Right ventricle myocardium inferior (tissue), 1 donor: Measurements from ENCODE around the gene ITPR2. TPM values are rescaled to one million over a fixed set of nuclear protein-coding genes. Genes with fewer than 3 reads are reported as not detected.
"Not testable (repeated sequence)": the region's sequence is repeated elsewhere in the genome, so short reads cannot be mapped to it uniquely, and the experiment has no call there.

Source experiments
- ATAC-seq: fragments of 200-7000 bp; cut with Tn5 transposase; one replicate; pipeline ENCODE4 v1.9.1; 2020; ENCODE audit warnings: mild to moderate bottlenecking, moderate library complexity
- DNase-seq: peaks from one replicate; pipeline ENCODE4 v3.0.0; 2021; ENCODE audit errors: missing footprints
- intact Hi-C: fragments of 100-400 bp; cut with DNase I; formaldehyde crosslinking; loops from one replicate; pipeline ENCODE4 v1.11.0; 2022
- total RNA-seq: library from RNA; stranded (reverse); fragmentation: NEBNext Ultra II Directional; extraction: Animal tissue kit (Norgen Biotek cat#: 25700); gene quantifications from one replicate; pipeline ENCODE4 v1.2.1, GENCODE V29; 2021
- donor health status: DM: no; HTN: yes; CAD: no; lungs with severe emphysema.

Gene ITPR2
- total RNA-seq, 1 donor from 2014 or later, result 14.3 TPM

DNA sequence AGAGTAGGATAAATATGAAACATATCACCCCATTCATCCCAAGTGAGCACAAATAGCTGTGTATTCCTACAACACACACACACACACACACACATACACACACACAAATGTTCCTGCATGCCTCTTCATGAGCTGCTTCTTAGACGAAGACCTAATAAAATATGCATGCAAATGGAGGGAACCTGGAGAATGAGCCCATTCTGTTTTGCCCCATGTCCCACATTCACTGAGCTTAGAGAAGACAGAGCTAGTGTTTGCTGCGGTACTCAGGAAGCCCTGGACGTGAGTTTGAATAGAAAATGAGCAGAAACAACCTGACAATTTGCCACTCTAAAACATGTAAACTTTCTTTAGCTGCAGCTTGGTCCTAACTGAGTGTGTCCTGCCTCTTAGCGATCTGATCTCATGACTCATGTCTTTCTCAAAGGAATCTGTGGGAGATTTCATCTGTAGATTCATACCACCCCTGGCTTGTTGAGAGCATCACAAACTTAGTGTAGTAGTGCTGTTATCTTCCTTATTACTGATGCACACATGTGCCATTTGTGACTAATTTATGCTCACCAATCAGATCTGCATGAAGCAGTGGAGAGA is 86.8 kb downstream of the ITPR2 start:
- DNase-seq, result no peak
- ATAC-seq, result no peak
- intact Hi-C loops, result no loop called here

DNA sequence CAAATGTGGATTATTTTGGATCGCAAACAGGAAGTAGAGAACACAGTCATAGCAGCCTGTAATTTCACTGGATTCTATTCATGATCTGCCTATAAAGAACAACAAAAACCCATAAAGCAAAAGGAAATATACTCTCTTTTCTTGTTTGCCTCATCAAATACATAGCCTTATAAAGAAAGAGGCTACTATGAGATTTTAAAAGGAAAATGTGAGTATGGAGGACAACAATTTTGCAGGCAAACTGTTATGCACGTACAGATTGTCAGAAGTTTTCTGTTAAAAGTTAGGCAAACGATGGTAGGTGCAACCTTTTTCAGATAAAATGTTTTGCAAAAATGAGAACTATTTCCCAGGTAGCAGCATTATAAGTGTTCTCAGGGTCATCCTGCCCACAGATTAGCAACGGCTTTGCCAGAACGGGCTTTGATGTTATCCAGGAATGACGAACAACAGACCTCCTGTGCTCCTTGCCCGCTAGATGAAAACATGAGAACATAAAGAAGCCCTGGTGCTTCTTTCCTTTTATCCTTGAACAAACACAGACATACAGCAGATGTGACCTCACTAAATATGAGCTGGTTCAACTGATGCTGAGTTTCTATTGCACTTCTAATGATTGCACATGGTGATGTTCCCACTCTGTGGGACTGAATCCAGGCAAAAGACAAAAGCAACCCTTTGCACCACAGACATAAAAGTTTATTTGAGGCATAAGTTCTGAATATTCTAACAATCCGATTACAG is 88.1 kb downstream of the ITPR2 start:
- no peak for ATAC-seq
- intact Hi-C loops, result no loop called here
- DNase-seq, result no peak

GRCh38 chr12:26744042-26744626 is 88.9 kb downstream of the ITPR2 start:
- intact Hi-C loops, result no loop called here
- DNase-seq (no peak), ATAC-seq (no peak)

GRCh38 chr12:26741584-26742227 is 91.3 kb downstream of the ITPR2 start:
- no peak for DNase-seq
- intact Hi-C loops, result no loop called here
- no peak for ATAC-seq

DNA sequence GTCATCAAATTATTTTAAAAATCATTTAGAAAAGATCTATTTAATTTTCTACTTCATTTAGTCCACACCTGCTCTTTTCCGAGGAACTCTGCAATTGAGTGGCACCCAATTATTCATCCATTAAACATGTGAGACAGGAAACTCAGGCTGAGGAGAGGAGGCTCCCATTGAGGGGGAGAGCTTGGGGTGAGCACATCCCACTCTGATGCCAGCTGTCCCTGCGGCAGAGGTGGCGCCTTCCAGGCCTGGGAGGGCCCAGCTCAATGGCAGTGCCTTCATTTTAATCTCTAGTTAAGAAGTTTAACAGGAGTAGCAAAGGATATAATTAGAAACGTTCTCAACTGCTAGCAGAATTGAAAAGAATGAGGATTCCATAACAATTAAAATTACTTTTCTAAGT is 92.0 kb downstream of the ITPR2 start:
- ATAC-seq, result no peak
- intact Hi-C loops, result no loop called here

DNA sequence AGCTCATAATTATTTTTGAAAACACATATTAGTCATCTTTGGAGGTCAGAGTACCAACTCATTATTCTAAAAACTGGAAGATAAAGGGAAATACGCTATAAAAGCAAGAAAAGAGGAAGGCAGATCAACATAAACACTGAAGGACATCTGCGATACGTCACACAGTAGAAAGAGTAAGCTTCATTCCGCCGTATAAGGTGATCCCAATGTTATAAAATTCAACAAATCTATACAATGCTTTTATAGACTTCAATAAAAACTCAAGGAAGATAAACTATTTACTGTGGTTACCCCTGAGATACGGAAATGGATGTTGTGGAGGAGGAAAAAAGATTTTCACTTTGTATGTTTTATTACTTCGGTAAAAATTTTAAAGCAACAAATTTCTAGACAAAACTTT is 92.6 kb downstream of the ITPR2 start:
- DNase-seq (no peak), ATAC-seq (no peak)
- intact Hi-C loops, result no loop called here

More for the DNA sequence above, 92.0 kb downstream of the ITPR2 start:
- DNase-seq, result no peak

DNA sequence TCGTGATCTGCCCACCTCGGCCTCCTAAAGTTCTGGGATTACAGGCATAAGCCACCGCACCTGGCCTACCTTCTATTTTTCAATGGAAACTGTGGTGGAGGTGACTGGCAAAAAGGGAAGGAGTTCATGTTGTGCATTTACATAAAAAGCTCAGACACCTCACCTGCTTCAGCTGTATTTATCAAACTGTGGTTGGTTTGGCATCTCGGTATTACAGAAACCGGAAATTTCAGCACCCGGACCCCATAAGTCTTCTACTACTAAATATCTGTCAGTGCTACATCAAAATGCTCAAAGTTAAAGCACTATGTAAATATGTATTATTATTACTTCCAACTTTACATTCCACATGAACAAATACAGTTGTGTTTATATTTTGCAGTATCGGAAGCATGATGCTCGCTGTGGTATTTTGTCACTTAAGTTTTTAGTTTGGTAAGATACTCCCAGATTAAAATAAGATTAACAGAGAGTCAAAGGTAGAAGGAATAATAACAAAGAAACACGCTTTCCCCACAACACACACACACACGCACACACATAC is 95.4 kb downstream of the ITPR2 start:
- ATAC-seq (no peak), DNase-seq (no peak)
- intact Hi-C loops, result no loop called here

DNA sequence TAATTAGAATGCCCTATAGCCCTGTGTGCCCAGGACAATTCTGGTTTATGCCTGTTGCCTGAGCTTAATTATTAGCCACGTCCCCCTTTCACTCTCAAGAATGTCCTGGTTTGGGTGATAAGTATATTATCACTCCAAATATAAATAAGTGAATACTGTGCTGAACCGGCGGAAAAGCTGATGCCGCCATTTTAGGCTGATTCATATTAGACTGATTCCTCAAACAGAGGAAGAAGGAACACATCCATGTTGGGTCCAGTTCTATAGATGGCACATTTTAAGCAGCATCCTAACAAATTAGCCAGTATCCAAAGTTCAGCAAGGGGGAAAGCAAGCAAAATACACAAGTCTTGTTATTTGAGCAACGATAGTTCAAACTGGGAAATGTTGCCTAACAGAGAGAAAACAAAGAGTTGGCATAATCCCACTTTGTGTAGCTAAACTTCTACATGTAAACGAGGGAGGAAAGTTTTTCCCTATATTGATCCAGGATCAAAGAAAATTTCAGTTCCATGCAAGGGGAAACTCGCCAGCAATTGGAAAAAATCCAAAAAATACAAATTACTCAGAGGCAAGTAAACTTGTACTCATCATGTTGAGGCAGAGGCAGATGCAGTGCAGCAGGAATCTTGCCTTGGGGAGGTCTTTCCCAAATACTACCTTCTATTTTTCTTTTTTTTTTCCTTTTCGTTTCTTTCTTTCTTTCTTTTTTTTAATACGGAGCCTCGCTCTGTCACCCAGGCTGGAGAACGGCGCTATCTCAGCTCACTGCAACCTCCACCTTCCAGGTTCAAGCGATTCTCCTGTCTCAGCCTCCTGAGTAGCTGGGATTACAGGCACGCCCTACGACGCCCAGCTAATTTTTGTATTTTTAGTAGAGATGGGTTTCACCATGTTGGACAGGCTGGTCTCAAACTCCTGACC is 96.2 kb downstream of the ITPR2 start:
- intact Hi-C loops, result no loop called here

GRCh38 chr12:26735249-26735639 is 97.8 kb downstream of the ITPR2 start:
- intact Hi-C loops, result no loop called here
- no peak for DNase-seq

More for the DNA sequence above, 96.2 kb downstream of the ITPR2 start:
- DNase-seq, result no peak
- ATAC-seq, result no peak

DNA sequence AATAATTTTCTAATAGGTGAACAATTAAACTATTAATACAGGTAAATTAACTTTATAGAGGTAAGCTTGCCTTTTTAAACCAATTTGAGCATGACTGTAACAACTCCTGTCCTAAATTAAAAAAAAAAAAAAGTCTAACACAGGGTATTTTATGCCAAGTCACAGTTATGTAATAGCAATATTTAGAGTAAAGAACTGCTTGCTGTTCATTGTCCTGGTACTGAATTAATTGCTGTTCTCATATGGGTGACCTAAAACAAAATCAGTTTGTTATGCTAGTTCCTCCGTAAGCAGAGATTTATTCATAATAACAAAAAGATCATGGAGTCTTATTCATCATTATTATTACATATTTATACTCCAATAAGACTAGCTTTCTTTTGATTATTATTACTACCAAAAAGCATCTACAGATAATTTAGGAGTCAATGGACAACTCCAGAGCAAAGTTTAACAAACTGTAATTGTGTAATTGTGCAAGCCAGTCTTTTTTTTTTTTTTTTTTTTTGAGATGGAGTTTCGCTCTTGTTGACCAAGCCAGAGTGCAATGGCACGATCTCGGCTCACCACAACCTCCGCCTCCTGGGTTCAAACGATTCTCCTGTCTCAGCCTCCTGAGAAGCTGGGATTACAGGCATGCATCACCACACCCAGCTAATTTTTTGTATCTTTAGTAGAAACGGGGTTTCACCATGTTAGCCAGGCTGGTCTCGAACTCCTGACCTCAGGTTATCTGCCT is 98.3 kb downstream of the ITPR2 start:
- ATAC-seq (no peak), DNase-seq (no peak)
- intact Hi-C loops, result no loop called here

More at GRCh38 chr12:26735249-26735639, 97.8 kb downstream of the ITPR2 start:
- ATAC-seq, result no peak

- no peak for ATAC-seq
- DNase-seq, result no peak
- intact Hi-C loops, result no loop called here
Observed at GRCh38 chr12:26732005-26732908, 100.7 kb downstream of the ITPR2 start.

GRCh38 chr12:26730481-26731350 is 102.3 kb downstream of the ITPR2 start:
- DNase-seq, result no peak
- no peak for ATAC-seq
- intact Hi-C loops, result no loop called here

GRCh38 chr12:26729137-26729671 is 103.8 kb downstream of the ITPR2 start:
- ATAC-seq, result not testable (repeated sequence)
- intact Hi-C loops, result loop anchor here (10.0 kb wide), 1 partner anchor 106 kb away; the partner anchor contains the start of gene ITPR2

GRCh38 chr12:26728205-26729050 is 104.6 kb downstream of the ITPR2 start:
- no peak for DNase-seq
- ATAC-seq, result no peak
- intact Hi-C loops, result loop anchor here (10.0 kb wide), 1 partner anchor 106 kb away; the partner anchor contains the start of gene ITPR2

More at GRCh38 chr12:26729137-26729671, 103.8 kb downstream of the ITPR2 start:
- not testable (repeated sequence) for DNase-seq
